SKM-1 treated with dmso at 0.1 percent for 144 hours (cell line): Measurements from ENCODE around the gene GPD1.
"Not testable (repeated sequence)": the region's sequence is repeated elsewhere in the genome, so short reads cannot be mapped to it uniquely, and the experiment has no call there.

Experiments
- DNase-seq: peaks from one replicate; lab custom pipeline; 2025; ENCODE audit not compliant: unreplicated experiment; lab: John Stamatoyannopoulos, UW

Gene GPD1

DNA sequence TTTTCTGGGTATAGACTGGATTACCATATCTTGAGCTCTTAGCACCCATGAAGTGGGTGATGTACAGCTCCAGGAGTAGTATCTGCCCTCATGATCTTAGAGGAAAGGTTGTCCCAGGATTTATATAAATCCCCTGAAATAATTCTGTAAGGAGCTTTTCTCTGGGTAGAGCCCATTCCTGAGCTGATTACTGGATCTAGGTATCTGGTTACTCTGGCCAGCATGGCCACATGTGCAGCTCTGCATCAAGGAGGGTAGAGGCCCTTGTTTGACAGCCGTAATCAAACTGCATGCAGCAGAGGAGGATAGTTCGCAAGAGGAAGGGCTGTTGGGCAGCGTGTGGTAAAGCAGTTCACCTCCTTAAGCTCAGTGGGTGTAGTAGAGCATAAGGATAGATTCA is 16.7 kb downstream of the GPD1 start:
- no peak for DNase-seq

DNA sequence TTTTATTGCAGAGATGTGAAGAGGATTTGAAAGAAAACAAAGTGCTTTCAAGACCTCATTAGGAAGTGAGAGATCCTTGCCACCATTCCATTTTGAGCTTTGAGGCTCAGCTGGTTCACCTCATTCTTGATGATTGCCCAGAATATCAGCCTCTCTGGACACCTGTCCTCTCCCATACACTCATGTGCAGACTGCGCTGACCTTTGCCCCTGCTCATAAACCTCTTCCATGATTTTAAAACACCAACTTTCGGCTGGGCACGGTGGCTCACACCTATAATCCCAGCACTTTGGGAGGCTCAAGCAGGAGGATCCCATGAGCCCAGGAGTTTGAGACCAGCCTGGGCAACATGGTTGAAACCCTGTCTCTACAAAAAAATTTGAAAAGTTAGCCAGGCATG is 17.1 kb downstream of the GPD1 start:
- DNase-seq: no peak

DNA sequence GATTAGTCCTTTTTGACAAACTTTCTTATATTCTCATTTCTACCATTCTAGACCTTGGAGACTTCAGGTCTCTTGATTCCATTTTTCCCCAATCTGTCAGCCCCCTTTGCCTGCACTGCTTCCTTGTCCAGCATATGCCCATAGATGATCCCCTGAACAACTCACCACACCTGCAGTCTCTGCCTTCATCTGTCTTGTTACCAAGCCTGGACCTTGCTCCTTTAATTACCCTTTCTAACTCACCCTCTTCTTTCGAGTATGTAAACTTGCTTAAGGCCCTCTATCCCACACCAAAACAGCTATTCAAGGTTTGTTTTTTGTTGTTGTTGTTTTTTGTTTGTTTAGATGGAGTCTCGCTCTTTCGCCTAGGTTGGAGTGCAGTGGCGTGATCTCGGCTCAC is 17.8 kb downstream of the GPD1 start:
- DNase-seq: no peak

DNA sequence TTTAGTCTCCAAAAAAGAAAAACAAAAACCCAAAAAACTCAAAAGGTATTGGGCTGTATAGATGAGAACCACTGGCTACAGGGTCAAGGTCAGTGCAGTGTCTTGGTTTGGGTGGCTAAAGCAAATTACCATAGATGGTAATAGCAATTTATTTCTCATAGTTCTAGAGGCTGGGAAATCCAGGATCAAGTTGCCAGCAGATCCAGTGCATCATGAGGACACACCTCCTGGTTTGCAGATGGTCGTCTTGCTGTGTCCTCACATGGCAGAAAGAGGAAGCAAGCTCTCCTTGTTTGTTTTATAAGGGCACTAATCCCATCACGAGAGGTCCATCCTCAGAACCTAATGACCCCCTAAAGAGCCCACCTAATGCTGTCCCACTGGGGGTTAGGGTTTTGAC is 19.4 kb downstream of the GPD1 start:
- no peak for DNase-seq

DNA sequence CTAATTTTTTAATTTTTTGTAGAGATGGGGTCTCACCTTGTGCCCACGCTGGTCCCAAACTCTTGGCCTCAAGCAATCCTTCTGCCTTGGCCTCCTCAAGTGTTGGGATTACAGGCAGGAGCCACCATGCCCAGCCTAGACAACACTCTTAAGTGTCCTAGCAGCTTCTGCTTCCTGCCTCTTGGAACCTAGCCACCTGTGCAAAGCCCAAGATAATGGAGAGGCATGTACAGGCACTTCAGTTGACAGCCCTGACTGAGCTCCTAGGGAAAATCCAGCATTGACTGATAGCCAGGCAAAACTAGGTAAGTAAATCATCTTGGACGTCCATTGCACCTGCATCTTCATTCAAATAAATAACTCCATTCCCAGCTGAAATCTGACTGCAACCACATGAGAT is 23.7 kb downstream of the GPD1 start:
- DNase-seq: no peak

DNA sequence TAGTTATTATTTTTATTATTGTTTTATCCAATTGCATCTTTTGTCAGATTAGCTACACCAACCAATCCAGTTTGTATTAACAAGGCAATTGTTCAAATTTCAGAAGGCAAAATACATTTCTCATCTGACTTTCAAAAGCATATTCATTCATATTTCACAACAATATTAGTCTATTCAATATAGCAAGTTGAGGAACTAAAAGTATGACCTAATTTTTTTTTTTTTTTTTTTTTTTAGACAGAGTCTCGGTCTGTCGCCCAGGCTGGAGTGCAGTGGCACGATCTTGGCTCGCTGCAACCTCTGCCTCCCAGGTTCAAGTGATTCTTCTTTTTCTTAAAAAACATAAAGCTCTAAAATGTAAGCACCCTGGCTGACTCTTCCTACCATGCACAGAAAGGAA is 25.5 kb downstream of the GPD1 start:
- DNase-seq: no peak

DNA sequence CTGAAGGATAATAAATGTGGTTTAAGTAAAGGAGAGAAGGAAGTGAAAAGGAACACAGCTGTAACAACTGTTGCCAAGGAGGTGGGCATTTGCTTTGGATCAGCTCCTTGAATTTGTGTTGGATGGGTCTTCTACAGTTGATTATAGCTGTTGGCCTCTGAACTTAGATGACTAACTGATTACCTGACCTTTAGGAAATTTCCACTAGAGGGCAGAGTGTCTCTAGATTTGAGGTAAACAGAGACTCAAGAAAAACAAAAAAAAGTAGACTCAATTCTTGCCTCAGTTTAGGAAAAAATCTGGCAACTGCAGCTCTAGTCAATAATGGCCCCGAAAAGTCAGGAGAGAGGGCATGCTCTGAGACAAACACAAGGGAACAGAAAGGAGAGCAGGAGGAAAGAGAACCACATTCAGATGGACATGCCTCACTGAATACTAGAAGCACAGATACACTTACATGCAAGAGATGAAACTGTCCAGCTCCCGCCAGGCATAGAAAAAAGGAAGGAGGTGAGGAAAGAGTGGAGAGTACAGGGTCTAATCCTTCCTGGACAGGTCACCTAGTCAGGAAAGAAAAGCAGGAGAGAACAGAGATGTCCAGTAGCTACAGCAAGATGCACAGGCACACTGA is 28.8 kb downstream of the GPD1 start:
- DNase-seq: no peak

DNA sequence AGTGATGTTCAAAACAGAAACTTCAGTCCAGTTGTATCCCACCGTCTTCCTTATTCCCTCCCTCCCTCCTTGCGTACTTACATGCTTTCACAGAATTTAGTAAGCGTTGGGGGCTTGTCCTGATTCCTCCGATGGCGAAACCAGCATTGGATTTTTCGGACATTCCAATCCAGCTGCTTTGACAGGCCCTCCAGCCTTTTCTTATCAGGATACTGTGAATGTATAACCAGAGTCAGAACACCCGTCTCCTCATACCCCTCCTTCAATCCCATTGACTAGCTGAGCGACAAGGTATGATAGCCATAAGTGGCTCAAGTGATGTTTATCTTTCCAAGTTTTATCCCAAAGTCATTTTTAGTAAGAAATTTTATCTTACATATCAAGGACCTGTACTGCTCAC is 39.2 kb downstream of the GPD1 start:
- DNase-seq: no peak

DNA sequence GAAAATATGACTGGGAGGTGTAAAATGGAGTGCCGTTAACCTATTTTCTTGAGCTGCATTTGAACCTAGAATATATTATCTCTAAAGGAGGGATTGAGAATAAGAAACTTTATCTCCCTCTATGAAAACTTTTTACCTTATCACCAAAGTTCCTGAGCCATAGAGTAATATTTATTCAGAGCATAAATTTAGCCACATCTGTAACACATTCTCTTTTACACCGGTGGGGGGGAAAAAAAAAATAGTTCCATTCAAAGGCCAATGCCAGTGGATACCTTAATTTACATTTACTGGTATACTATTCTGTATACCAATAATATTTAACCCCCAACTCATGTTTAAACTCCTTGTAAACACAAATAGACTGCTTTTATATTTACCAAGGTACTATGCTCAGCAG is 41.6 kb downstream of the GPD1 start:
- DNase-seq: no peak

DNA sequence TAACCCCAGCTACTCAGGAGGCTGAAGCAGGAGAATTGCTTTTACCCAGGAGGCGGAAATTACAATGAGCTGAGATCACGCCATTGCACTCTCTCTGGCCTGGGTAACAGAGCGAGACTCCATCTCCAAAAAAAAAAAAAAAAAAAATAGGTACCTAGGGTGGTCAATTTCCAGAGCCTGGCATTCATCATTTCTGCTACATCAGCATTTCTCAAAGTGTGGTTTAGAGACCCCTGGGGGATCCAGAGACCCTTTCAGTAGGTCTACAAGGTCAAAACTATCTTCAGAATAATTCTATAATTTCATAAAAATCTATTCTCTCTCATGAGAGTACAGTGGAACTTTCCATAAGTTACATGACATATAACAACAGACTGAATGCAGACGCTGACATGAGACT is 43.5 kb downstream of the GPD1 start:
- DNase-seq: no peak

DNA sequence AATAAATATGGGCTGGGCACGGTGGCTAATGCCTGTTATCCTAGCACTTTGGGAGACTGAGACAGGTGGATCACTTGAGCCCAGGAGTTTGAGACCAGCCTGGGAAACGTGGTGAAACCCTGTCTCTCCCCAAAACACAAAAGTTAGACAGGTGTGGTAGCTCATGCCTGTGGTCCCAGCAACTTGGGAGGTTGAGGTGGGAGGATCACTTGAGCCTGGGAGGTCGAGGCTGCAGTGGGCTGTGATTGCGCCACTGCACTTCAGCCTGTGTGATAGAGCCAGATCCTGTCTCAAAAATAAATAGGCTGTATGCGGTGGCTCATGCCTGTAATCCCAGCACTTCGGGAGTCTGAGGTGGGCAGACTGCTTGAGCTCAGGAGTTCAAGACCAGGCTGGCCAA is 44.2 kb downstream of the GPD1 start:
- not testable (repeated sequence) for DNase-seq

DNA sequence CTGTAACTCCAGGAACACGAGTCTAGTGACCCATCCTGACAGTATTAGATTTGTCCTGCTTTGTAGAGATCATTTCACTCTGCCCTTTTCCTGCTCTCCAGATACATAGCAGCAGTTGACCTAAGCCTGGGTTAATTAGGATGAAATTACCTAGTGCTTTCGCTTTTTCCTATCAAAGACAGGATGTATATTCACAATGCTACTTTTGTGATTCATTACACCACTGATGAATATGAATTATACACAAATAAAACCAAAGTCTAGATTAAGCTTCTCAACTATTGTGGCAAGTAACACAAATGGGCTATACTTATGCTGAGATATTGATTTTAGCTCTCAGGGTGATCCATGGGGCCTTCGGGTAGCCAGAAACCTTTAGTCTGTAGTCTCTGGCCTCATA is 45.5 kb downstream of the GPD1 start:
- no peak for DNase-seq

DNA sequence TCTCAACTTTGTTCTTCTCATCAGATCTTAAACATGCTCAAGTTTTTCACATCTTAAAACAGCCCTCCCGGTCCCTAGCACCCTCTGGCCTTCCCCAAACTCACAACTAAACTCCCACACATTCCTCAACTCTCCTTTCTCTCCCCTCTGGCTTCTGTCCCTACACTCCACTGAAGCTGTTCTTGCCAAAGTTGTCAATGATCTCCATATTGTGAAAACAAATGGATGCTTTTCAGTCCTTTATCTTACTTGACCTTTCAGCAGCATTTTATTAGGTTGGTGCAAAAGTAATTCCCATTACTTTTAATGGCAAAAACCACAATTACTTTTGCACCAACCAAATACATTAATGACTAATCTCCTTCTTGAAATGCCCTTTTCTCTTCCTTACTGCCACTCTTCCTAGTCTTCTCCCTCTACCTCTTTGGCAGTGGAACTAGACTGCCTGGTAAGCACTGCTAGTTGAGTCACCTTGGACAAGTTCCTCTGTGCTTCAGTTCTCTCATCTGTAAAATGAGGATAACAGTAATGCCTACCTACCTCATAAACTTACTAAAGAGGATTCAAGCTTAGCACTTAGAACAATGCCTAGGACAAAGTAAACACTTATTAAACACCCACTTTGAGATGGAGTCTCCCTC is 47.4 kb downstream of the GPD1 start:
- no peak for DNase-seq

DNA sequence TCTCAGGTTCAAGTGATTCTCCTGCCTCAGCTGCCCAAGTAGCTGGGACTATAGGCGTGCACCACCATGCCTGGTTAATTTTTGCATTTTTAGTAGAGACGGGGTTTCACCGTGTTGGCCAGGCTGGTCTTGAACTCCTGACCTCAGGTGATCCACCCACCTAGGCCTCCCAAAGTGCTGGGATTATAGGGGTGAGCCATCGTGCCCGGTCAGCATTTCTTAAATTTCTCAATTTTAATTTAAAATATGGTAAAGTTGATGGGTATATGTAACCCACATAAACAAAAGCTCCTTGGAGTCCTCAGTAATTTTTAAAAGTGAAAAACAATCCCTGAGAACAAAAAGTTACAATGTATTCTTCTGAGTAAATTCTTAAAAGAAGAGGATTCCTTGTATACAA is 51.1 kb downstream of the GPD1 start:
- DNase-seq: not testable (repeated sequence)

DNA sequence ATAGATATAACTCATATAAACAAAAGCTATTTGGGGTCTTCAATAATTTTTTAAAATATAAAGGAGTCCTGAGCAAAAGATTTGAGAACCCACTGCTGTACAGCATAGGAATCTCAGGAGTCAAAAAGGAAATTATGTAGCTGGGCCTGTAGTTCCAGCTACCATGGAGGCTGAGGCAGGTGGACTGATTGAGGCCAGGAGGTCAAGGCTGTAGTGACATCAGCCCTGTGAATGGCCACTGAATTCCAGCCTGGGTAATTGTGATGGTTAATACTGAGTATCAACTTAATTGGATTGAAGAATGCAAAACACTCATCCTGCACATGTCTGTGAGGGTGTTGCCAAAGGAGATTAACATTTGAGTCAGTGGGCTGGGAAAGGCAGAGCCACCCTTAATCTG is 52.8 kb downstream of the GPD1 start:
- no peak for DNase-seq

DNA sequence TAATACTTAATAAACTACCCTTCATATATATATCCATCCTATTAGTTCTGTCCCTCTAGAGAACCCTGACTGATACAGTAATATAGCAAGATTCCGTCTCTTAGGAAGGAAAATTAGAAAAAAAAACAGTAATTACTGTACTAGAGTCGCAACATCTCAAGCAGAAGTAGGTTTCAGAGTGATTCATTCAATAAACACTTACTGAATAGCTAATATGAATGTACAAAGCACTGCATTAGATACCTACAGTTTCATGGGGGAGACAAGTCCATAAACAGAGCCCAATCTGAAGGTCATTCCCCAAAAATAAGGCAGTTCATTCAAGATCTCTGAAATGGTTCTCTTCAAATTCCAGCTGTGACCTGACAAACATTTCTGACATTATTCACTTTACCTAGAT is 53.5 kb downstream of the GPD1 start:
- no peak for DNase-seq

DNA sequence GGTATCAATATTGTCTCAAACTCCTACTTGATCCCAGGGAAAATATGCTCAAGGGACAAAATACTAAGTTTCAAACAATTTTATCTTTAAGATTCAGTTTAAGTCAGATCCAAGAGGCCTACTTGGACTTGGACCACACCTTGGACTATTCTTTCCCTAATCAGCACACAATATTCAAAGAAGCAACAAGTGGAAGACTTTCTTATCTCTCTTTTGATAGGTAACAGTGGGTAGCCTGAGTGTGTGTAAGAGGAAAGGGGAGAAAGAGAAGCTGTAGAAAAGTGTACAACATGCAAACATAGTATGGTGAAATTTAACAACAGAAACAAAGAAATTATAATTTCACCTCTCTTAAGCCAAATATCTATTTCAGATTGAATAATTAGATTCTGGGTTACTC is 56.8 kb downstream of the GPD1 start:
- no peak for DNase-seq
